ENCODE data around the gene MYBBP1A. TPM values are rescaled to one million over a fixed set of nuclear protein-coding genes. Genes with fewer than 3 reads are reported as not detected.

MYBBP1A gene
- total and polyA plus RNA-seq, 2 of the 4 experiments (the other 2 are of a cell fraction) = 22.6 to 45.9 TPM

- H3K4me2 ChIP-seq (ENCODE audit: low read depth, low read length) = no peak overlapping the region
- H2AK9ac ChIP-seq (replicated peaks; ENCODE audit: low read depth, low read length, poor library complexity) = no peak overlapping the region
- no peak overlapping the region for H3K4me3 ChIP-seq (ENCODE audit: insufficient read depth, low read depth, low read length)
- no peak overlapping the region for H3K18ac ChIP-seq (ENCODE audit: low read depth, low read length)
- no peak overlapping the region for H2AK5ac ChIP-seq (ENCODE audit: low read depth, low read length)
- H4K91ac ChIP-seq (ENCODE audit: insufficient read depth, low read depth, low read length) = no peak overlapping the region
- BruUV-seq (replicated peaks) = no TSS peak
- no peak overlapping the region for H2AFZ ChIP-seq (replicated peaks; ENCODE audit: low read length, poor library complexity)
- H4K20me1 ChIP-seq (ENCODE audit: insufficient read depth, low read length) = no peaks in the 10 kb centered on the region
- H3K56ac ChIP-seq (ENCODE audit: extremely low read depth, insufficient read depth, low read length) = no peak overlapping the region
- no peak overlapping the region for H2BK15ac ChIP-seq (ENCODE audit: low read depth, low read length)
- TF ChIP-seq CHD1 (IDR thresholded peaks at IDR 0.05; ENCODE audit: low read depth, low read length) (no peak), NFE2L2 (IDR thresholded peaks at IDR 0.05; ENCODE audit: low read depth, low read length) (no peak), MAZ (IDR thresholded peaks at IDR 0.05; ENCODE audit: borderline replicate concordance, low read depth, low read length) (no peak), BHLHE40 (IDR thresholded peaks at IDR 0.05; ENCODE audit: low read depth, low read length) (no peak), USF2 (IDR thresholded peaks at IDR 0.05; ENCODE audit: low read depth, low read length) (no peak), RCOR1 (IDR thresholded peaks at IDR 0.05; ENCODE audit: insufficient replicate concordance, low read length) (no peak), FOS (IDR thresholded peaks at IDR 0.05; ENCODE audit: low read depth, low read length) (no peak), MAFK (IDR thresholded peaks at IDR 0.05; ENCODE audit: low read depth, low read length) (no peak), POLR2A (IDR thresholded peaks at IDR 0.05; ENCODE audit: low read depth, low read length) (no peak), ELK1 (IDR thresholded peaks at IDR 0.05; ENCODE audit: borderline replicate concordance, low read depth, low read length) (no peak)
- no peaks in the 10 kb centered on the region for H3K9me3 ChIP-seq (ENCODE audit: control insufficient read depth, insufficient read depth, low read length)
- DNase-seq (no peak), ATAC-seq (ENCODE audit: low read depth) (no peak)
- no peak overlapping the region for H3K4ac ChIP-seq (ENCODE audit: low read depth, low read length)
- no peak overlapping the region for H3K14ac ChIP-seq (replicated peaks; ENCODE audit: low read depth, low read length)
- H3K23ac ChIP-seq (ENCODE audit: low read depth, low read length) = no peak overlapping the region
- H3K4me1 ChIP-seq (ENCODE audit: control insufficient read depth, insufficient read depth, low read length) = peaks cover 16% of the 10 kb centered on the region; the same call in 1 of the 2 replicates
- no peak overlapping the region for H2BK120ac ChIP-seq (ENCODE audit: low read depth, low read length)
- no peak overlapping the region for H2BK5ac ChIP-seq (ENCODE audit: low read depth, low read length, poor library complexity, severe bottlenecking)
- POLR2A ChIA-PET (ENCODE audit: unreplicated experiment) = no interaction called here
- dilution Hi-C loops (cut with HindIII; ENCODE audit: low sequenced_read_pairs, unreplicated experiment) = no loop called here
- no peaks in the 10 kb centered on the region for H3K79me1 ChIP-seq (ENCODE audit: low read depth in 1 of 2, low read length in 2 of 2)
- H3K36me3 ChIP-seq (ENCODE audit: control insufficient read depth, insufficient read depth, low read length) = no peaks in the 10 kb centered on the region
- H4K8ac ChIP-seq (ENCODE audit: low read depth in 2 of 2, low read length in 2 of 2) = no peak overlapping the region
- H3K27me3 ChIP-seq (ENCODE audit: control insufficient read depth, insufficient read depth, low read length) = peaks cover 32% of the 10 kb centered on the region
- intact Hi-C loops (cut with micrococcal nuclease) = no loop called here
- H3K27ac ChIP-seq (ENCODE audit: insufficient read depth, low read length) = no peak overlapping the region
- H3K9me1 ChIP-seq (ENCODE audit: insufficient read depth, low read length) = peaks cover under 1% of the 10 kb centered on the region; the same call in 1 of the 2 replicates
- in situ Hi-C loops (cut with MboI; ENCODE audit: low sequenced_read_pairs) = no loop called here
- no peak overlapping the region for H2BK20ac ChIP-seq (ENCODE audit: low read depth, low read length)
- WGBS, 2 experiments (ENCODE audit: extremely low coverage in 2 of 2, insufficient read length in 1 of 2) = 67% methylated on average over 5 of the region's 29 CpGs; no CpG with 5 or more reads in 1 of the 2 experiments
- H3K9ac ChIP-seq (ENCODE audit: low read depth, low read length) = no peak overlapping the region
- CTCF ChIA-PET = interaction anchor here (0.6 kb wide), 1 partner anchor 8 kb away, joined by 3 read pairs; no protein-coding TSS in a partner anchor
- no peak overlapping the region for H4K5ac ChIP-seq (ENCODE audit: low read depth, low read length)
Observed at GRCh38 chr17:4594931-4595684, 39.9 kb upstream of the MYBBP1A start.
